SHP77 treated with DMSO at 0.1 percent for 48 hours (cell line): Measurements from ENCODE around the gene NCF1.
"Not testable (repeated sequence)": the region's sequence is repeated elsewhere in the genome, so short reads cannot be mapped to it uniquely, and the experiment has no call there.

Experiments used
- DNase-seq: peaks from one replicate; lab custom pipeline; 2025; lab: John Stamatoyannopoulos, UW

NCF1 gene

GRCh38 chr7:74773760-74774750 is at the start of gene NCF1:
Gene NCF1 (plus strand): TSS chr7:74774011. CDS start chr7:74774032, 21 bp downstream.
- not testable (repeated sequence) for DNase-seq

- DNase-seq: no peak
Observed at GRCh38 chr7:74725840-74726239, 48.0 kb upstream of the NCF1 start.

GRCh38 chr7:74726309-74727101 is 47.3 kb upstream of the NCF1 start:
- DNase-seq: no peak

GRCh38 chr7:74728686-74729085 is 45.1 kb upstream of the NCF1 start:
- not testable (repeated sequence) for DNase-seq

GRCh38 chr7:74730186-74730585 is 43.6 kb upstream of the NCF1 start:
- not testable (repeated sequence) for DNase-seq

- DNase-seq: not testable (repeated sequence)
Observed at GRCh38 chr7:74739974-74740703, 33.7 kb upstream of the NCF1 start.

GRCh38 chr7:74743936-74744557 is 29.8 kb upstream of the NCF1 start:
- DNase-seq: not testable (repeated sequence)

GRCh38 chr7:74753921-74754482 is 19.8 kb upstream of the NCF1 start:
- DNase-seq: not testable (repeated sequence)

- DNase-seq: not testable (repeated sequence)
Observed at GRCh38 chr7:74756673-74757072, 17.1 kb upstream of the NCF1 start.

GRCh38 chr7:74758268-74758667 is 15.5 kb upstream of the NCF1 start:
- not testable (repeated sequence) for DNase-seq

- not testable (repeated sequence) for DNase-seq
Observed at GRCh38 chr7:74758982-74759381, 14.8 kb upstream of the NCF1 start.

GRCh38 chr7:74765205-74765918 is 8.4 kb upstream of the NCF1 start:
- DNase-seq: not testable (repeated sequence)

- not testable (repeated sequence) for DNase-seq
Observed at GRCh38 chr7:74766509-74766908, 7.3 kb upstream of the NCF1 start.

- DNase-seq: not testable (repeated sequence)
Observed at GRCh38 chr7:74766991-74767390, 6.8 kb upstream of the NCF1 start.

- not testable (repeated sequence) for DNase-seq
Observed at GRCh38 chr7:74770062-74770461, 3.7 kb upstream of the NCF1 start.

GRCh38 chr7:74772093-74772492 is 1.7 kb upstream of the NCF1 start:
- not testable (repeated sequence) for DNase-seq

GRCh38 chr7:74775111-74775510 is 1.3 kb downstream of the NCF1 start:
- DNase-seq: not testable (repeated sequence)

- DNase-seq: not testable (repeated sequence)
Observed at GRCh38 chr7:74779053-74779452, 5.2 kb downstream of the NCF1 start.

- DNase-seq: not testable (repeated sequence)
Observed at GRCh38 chr7:74781746-74782145, 7.9 kb downstream of the NCF1 start.

GRCh38 chr7:74783595-74783994 is 9.8 kb downstream of the NCF1 start:
- DNase-seq: not testable (repeated sequence)
